ENCODE data around the gene SLC32A1. TPM values are rescaled to one million over a fixed set of nuclear protein-coding genes. Genes with fewer than 3 reads are reported as not detected.
A peak's percentile ranks its signal among the peaks of the same experiment; 100 is the strongest.

SLC32A1 gene
- total RNA-seq, 1 donor from 2014 or later: not detected

DNA sequence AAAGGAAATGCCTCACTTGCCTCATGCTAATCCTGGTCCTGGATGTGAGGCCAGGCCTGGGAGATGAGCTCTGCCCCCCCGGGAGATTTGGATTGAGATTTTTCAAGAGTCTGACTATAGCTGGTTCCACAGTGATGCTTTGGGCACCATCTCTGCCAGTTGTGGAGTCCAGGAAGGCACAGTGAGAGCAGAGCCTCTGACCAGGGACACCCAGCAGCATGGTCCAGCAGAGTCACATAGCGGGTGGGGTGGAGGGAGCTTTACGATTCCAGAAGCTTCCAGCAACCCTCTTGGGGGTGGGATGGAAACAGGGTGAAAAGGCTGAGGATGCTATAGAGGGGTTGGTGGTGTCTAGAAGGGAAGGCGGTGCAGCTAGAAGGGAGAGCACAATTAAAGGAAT lies 8.7 kb downstream of the SLC32A1 start:
- Mint-ChIP-seq H3K36me3 (ENCODE audit: low read depth) (peaks cover 3% of the 10 kb centered on the region), H3K9me3 (ENCODE audit: low read depth) (no peaks in the 10 kb centered on the region), H3K27me3 (ENCODE audit: low read depth) (peaks cover 89% of the 10 kb centered on the region)

GRCh38 chr20:38735172-38735571 lies 10.9 kb downstream of the SLC32A1 start:
- Mint-ChIP-seq H3K27ac (ENCODE audit: unreplicated experiment) (no peak overlapping the region), H3K4me3 (ENCODE audit: unreplicated experiment) (no peak overlapping the region), H3K27me3 (ENCODE audit: low read depth) (peaks cover 75% of the 10 kb centered on the region), H3K4me1 (ENCODE audit: low read depth) (peaks cover 9% of the 10 kb centered on the region), H3K9me3 (ENCODE audit: low read depth) (no peaks in the 10 kb centered on the region), H3K36me3 (ENCODE audit: low read depth) (no peaks in the 10 kb centered on the region)
- TF ChIP-seq CTCF (IDR thresholded peaks at IDR 0.05): no peak
- DNase-seq (ENCODE audit: low spot score): no peak

More for the DNA sequence above, 8.7 kb downstream of the SLC32A1 start:
- peaks cover 19% of the 10 kb centered on the region for H3K4me1 Mint-ChIP-seq (ENCODE audit: low read depth)
- H3K27ac Mint-ChIP-seq (ENCODE audit: unreplicated experiment): no peak overlapping the region
- no peak overlapping the region for H3K4me3 Mint-ChIP-seq (ENCODE audit: unreplicated experiment)
- DNase-seq (ENCODE audit: low spot score): no peak
- TF ChIP-seq CTCF (IDR thresholded peaks at IDR 0.05): no peak

DNA sequence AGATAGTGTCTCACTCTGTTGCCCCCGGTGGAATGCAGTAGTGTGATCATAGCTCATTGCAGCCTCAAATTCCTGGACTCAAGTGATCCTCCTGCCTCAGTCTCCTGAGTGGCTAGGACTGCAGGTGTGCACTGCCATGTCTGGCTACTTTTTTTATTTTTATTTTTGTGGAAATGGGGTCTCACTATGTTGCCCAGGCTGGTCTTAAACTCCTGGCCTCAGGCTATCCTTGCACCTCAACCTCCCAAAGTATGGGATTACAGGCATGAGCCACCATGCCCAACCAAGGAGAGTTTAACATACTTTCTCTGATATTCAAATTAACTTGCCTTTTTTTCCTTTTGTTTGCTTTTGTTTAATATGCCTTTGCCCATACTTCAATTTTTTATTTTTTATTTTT lies 13.6 kb downstream of the SLC32A1 start:
- Mint-ChIP-seq H3K9me3 (ENCODE audit: low read depth) (no peaks in the 10 kb centered on the region), H3K4me1 (ENCODE audit: low read depth) (no peaks in the 10 kb centered on the region), H3K27ac (ENCODE audit: unreplicated experiment) (no peak overlapping the region), H3K36me3 (ENCODE audit: low read depth) (no peaks in the 10 kb centered on the region), H3K4me3 (ENCODE audit: unreplicated experiment) (no peak overlapping the region), H3K27me3 (ENCODE audit: low read depth) (peaks cover 78% of the 10 kb centered on the region)
- no peak for TF ChIP-seq CTCF (IDR thresholded peaks at IDR 0.05)
- no peak for DNase-seq (ENCODE audit: low spot score)

GRCh38 chr20:38745757-38746156 lies 21.5 kb downstream of the SLC32A1 start:
- no peak for TF ChIP-seq CTCF (IDR thresholded peaks at IDR 0.05)
- Mint-ChIP-seq H3K27me3 (ENCODE audit: low read depth) (peaks cover 23% of the 10 kb centered on the region), H3K27ac (ENCODE audit: unreplicated experiment) (no peak overlapping the region), H3K4me3 (ENCODE audit: unreplicated experiment) (no peak overlapping the region), H3K9me3 (ENCODE audit: low read depth) (no peaks in the 10 kb centered on the region), H3K4me1 (ENCODE audit: low read depth) (peaks cover 19% of the 10 kb centered on the region), H3K36me3 (ENCODE audit: low read depth) (no peaks in the 10 kb centered on the region)
- no peak for DNase-seq (ENCODE audit: low spot score)

DNA sequence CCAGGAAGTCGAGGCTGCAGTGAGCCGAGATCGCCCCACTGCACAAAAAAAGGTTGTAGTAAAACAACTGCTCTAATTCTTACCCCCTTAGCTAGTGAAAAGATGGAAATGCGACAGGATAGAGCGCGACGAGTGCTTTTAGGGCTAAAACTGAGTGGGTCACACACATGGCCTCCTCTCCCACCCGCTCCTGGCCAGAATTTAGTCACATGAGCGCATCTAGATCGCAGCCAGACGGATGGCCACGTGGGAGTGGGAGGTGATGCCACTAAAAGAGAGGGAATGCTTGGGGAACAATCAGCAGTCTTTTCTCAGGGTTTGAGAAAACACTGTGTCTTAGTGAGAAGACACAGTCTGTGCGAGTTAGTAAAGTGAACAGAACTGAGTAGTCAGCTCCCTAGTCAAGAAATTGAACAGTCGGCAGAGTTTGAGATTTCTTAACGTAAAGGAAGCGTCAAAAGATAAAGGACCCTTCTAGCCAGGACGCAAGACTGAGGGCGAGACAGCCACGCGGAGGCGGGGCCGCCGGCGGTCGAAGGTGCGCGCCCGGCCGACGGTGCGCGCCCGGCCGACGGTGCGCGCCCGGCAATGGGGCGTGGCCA lies 23.3 kb downstream of the SLC32A1 start:
- Mint-ChIP-seq H3K4me3 (ENCODE audit: unreplicated experiment) (peak overlapping the region; percentile 95), H3K36me3 (ENCODE audit: low read depth) (peaks cover under 1% of the 10 kb centered on the region), H3K27ac (ENCODE audit: unreplicated experiment) (peak overlapping the region; percentile 62), H3K27me3 (ENCODE audit: low read depth) (peaks cover 5% of the 10 kb centered on the region), H3K4me1 (ENCODE audit: low read depth) (peaks cover 19% of the 10 kb centered on the region), H3K9me3 (ENCODE audit: low read depth) (no peaks in the 10 kb centered on the region)
- DNase-seq (ENCODE audit: low spot score): no peak
- TF ChIP-seq CTCF (IDR thresholded peaks at IDR 0.05): no peak

Measured in chondrocyte (in vitro differentiated cells).